ENCODE measurements around the gene ANP32E.

ANP32E gene

DNA sequence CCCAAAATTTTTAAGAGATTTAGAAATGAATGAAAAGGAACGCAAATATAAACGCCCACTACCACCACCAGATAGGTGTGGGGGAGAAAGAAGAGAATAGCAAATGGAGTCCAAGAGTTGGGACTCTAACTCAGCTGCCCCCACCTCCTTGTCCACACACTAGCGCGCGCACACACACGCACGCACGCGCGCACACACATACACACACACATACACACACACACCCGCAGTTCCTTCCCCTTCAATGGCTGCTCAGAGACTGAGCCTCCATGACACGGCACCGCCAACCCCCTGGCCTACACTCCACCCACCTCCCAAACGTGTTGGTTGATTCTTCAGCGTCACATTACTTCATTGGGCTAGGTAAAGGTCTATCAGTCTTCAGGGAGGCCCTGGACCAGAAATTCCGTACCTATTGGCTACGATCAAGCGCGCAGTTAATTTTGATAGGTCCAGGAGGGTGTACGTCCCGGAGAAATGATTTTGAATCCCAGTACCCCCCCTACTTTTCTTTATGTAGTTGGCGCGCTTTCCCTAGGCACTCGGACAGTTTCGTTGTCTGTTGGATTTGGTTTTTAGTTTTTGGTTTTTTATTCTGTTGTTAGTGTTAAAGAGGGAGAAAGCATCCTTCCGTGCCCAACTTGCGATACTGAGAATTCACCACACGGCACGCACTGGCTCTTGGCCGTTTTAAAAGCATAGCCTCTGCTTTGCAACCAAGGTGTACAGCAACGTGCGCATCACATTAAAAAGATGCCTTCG is at the start of gene ANP32E:
ANP32E (minus strand) TSS at position 261 of the 762 bp plus-strand sequence. CDS start 326 bp downstream, outside the sequence.
- H3K4me3 ChIP-seq (ENCODE audit: low read length): peak within 1 kb of the TSS; percentile 89
- DNase-seq (ENCODE audit: low read depth): peak; percentile 100
- TF ChIP-seq, protein P1, sequence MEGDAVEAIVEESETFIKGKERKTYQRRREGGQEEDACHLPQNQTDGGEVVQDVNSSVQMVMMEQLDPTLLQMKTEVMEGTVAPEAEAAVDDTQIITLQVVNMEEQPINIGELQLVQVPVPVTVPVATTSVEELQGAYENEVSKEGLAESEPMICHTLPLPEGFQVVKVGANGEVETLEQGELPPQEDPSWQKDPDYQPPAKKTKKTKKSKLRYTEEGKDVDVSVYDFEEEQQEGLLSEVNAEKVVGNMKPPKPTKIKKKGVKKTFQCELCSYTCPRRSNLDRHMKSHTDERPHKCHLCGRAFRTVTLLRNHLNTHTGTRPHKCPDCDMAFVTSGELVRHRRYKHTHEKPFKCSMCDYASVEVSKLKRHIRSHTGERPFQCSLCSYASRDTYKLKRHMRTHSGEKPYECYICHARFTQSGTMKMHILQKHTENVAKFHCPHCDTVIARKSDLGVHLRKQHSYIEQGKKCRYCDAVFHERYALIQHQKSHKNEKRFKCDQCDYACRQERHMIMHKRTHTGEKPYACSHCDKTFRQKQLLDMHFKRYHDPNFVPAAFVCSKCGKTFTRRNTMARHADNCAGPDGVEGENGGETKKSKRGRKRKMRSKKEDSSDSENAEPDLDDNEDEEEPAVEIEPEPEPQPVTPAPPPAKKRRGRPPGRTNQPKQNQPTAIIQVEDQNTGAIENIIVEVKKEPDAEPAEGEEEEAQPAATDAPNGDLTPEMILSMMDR (conservative IDR thresholded peaks at IDR 0.05; ENCODE audit: low read length): peak; percentile 18; the same call in 1 of the 2 replicates

DNA sequence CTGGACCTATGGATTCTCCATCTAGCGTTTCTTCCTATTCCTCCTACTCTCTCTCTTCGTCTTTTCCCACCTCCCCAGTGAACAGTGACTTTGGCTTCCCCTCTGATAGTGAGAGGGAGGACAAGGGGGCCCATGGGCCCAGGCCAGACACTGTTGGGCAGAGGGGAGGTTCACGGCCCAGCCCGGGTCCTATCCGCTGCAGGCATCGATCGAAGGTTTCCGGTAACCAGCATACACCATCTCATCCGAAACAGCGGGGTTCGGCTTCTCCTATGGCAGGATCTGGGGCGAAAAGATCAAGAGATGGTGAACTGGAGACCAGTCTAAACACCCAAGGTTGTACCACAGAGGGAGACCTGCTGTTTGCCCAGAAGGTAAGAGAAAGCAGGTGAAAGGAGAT is 47.3 kb upstream of the ANP32E start:
- DNase-seq (ENCODE audit: low read depth): no peak
- H3K4me3 ChIP-seq (ENCODE audit: low read length): peak overlapping the region; percentile 82
- TF ChIP-seq, protein P1 (conservative IDR thresholded peaks at IDR 0.05; ENCODE audit: low read length): no peak

DNA sequence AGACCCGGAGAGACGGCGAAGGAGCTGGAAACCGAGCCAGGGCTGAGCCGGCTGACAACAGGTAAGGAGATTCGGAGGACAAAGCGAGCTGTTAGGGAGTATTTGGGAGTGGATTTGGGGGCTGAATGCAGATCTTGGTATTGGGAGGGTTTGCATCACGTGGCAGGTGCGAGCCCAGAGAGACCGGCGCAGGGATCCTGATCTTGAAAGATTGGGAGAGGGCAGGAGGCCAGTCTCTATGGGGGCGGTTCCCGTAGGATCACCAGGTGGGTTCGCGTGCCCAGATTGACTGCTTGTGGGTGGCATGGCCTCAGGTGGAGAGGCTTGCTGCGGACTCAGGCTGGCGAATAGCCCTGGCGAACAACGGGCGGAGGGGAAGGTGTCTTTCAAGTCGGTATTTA is 46.6 kb upstream of the ANP32E start:
- peak overlapping the region; percentile 82 for H3K4me3 ChIP-seq (ENCODE audit: low read length)
- TF ChIP-seq, protein P1 (conservative IDR thresholded peaks at IDR 0.05; ENCODE audit: low read length): no peak
- DNase-seq (ENCODE audit: low read depth): no peak

DNA sequence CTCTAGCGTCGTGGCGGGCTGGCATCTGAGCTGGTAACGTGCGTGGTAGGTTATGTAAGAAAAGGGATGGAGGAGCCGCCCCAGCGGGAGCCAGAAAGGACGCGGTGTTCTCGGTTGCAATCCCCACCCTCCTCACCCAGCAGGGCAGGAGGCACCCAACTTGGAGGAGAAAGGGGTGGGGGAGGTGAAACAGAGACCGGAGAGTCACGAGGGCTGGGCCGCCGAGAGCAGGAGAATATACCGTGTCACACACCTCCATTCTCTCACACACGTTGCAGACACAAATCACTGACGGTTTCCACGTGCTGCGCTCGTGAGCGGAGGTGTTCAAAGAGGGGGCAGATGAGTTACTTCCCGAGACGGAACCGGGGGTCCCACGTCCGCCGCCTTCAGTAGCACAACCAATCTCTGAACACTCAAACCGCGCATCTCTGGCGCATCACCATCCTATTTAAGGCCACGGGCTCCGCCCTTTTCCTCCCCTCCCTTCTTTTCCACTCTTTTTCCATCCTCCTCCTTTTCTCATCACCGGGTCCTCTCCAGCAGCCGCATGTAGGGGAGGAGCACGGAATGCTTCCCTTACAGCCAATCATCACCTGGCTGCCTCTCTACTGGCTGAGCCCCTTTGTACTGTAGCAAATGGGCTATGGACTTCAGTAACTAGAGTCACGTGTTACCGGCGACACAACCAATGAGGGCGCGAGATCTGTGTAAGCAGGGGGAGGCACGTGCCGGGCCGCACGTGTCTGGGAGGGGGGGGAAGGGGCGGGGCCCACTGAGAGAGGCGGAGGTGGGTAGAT is 46.0 kb upstream of the ANP32E start, which contains the start of gene CIART:
CIART (plus strand) TSS at position 797 of the 800 bp plus-strand sequence. CDS start 714 bp downstream, outside the sequence.
- H3K4me3 ChIP-seq (ENCODE audit: low read length): peak within 1 kb of the TSS; percentile 82
- TF ChIP-seq, protein P1 (conservative IDR thresholded peaks at IDR 0.05; ENCODE audit: low read length): no peak
- DNase-seq (ENCODE audit: low read depth): peak; percentile 100

DNA sequence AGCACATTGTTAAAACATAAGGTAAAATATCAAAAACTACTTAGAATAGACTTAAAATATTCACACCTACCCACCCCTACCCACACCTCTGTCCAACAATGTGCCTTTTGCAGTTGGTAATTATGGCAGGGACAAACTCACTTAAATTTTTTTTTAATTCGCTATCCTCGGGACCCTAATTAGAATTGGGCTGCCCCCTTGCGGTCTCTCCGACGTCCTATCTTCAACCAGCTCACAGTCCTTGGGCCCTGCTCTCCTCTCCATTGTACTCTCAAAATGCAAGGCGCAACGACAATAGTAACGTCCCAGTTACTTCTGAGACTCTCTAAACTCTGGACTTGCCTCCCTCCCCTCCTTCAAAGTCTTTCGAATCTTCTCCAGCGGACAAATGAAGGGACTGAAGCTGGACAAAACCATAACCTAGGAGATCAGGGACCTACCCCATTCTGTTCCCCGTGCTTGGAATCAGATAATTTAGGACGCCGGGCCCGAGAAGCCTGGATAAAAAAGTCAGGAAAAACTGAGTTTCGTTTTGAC is 45.4 kb upstream of the ANP32E start:
- H3K4me3 ChIP-seq (ENCODE audit: low read length): peak overlapping the region; percentile 82

DNA sequence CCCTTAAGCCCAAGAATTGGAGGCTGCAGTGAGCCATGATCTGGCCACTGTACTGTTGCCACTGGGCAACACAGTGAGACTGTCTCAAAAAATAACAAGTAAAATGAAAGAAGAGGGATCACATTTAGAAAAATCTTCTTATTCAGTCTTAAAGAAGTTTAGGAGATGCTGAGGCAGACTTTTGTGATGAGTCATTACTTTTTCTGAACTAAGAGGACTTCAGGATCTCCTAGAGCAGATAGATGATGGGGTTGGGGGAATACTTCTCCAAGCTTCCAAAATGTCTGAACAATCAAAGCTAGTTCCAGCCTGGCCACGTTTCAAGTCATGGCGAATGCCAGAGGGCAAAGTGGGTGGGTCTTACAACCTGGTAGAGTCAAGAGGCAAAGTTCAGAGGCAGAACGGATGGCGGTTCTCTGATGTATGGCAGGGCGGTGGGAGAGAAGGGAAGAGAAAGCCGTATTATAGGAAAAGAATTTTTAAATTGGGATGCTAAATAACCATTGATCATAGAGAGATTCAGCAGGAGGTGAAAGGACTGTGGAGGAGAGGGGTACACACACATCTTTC is 44.3 kb upstream of the ANP32E start:
- TF ChIP-seq, protein P1 (conservative IDR thresholded peaks at IDR 0.05; ENCODE audit: low read length): no peak
- no peak for DNase-seq (ENCODE audit: low read depth)
- no peak overlapping the region for H3K4me3 ChIP-seq (ENCODE audit: low read length)

More for the DNA sequence above, 45.4 kb upstream of the ANP32E start:
- DNase-seq (ENCODE audit: low read depth): peak; percentile 72
- TF ChIP-seq, protein P1 (conservative IDR thresholded peaks at IDR 0.05; ENCODE audit: low read length): peak; percentile 78
